Measurements from ENCODE around the gene UCK1. TPM values are rescaled to one million over a fixed set of nuclear protein-coding genes. Genes with fewer than 3 reads are reported as not detected.
A peak's percentile ranks its signal among the peaks of the same experiment; 100 is the strongest.

Gene UCK1
- total and polyA plus RNA-seq, 2 of the 13 experiments (the other 11 are each of a cell fraction or from before 2014, with no cell fraction given) = 11.0 to 24.1 TPM

DNA sequence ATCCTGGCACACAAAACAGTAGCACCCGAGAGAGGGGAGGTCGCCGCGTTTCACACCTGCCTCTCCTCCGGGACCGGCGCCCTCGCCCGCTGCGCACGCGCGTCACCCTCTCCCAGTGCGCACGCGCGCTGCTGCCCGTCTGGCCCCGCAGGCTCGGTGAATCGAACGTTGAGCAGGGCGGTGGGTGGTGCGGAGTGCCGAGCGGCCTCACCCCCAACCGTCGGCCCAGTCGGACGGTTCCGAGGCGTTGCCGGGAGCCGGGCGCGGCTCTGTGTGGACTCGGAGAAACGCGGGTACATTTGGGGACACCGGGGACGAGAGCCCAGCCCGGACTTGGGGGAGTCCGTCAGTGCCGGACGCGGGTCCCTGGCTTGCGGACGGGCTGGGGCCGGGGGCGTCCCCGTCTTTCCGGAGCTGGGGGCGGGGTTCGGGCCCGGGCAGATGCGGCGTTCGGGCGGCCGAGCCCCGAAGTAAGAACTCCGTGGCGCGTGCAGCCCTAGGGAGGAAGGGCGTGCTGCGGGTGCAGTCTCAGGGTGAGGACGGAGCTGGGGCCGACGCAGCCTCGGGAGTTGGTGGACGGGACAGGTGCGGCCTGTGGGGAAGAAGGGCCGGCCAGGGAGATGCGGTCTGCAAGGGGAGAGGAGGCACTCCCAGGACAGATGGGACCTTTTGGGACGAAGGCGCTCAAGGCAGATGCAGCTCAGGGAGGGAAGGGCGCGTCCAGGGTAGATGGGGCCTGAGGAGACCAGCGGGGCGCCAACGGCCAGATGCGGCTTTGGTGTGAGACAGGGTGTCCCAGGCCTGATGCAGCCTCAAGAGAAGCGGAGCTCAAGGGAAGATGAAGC lies 28.1 kb downstream of the UCK1 start, which contains the start of gene POMT1 (continued):
- TF ChIP-seq, protein P1, sequence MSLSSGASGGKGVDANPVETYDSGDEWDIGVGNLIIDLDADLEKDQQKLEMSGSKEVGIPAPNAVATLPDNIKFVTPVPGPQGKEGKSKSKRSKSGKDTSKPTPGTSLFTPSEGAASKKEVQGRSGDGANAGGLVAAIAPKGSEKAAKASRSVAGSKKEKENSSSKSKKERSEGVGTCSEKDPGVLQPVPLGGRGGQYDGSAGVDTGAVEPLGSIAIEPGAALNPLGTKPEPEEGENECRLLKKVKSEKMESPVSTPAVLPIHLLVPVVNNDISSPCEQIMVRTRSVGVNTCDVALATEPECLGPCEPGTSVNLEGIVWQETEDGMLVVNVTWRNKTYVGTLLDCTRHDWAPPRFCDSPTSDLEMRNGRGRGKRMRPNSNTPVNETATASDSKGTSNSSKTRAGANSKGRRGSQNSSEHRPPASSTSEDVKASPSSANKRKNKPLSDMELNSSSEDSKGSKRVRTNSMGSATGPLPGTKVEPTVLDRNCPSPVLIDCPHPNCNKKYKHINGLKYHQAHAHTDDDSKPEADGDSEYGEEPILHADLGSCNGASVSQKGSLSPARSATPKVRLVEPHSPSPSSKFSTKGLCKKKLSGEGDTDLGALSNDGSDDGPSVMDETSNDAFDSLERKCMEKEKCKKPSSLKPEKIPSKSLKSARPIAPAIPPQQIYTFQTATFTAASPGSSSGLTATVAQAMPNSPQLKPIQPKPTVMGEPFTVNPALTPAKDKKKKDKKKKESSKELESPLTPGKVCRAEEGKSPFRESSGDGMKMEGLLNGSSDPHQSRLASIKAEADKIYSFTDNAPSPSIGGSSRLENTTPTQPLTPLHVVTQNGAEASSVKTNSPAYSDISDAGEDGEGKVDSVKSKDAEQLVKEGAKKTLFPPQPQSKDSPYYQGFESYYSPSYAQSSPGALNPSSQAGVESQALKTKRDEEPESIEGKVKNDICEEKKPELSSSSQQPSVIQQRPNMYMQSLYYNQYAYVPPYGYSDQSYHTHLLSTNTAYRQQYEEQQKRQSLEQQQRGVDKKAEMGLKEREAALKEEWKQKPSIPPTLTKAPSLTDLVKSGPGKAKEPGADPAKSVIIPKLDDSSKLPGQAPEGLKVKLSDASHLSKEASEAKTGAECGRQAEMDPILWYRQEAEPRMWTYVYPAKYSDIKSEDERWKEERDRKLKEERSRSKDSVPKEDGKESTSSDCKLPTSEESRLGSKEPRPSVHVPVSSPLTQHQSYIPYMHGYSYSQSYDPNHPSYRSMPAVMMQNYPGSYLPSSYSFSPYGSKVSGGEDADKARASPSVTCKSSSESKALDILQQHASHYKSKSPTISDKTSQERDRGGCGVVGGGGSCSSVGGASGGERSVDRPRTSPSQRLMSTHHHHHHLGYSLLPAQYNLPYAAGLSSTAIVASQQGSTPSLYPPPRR (CRISPR knock-in tag; IDR thresholded peaks at IDR 0.05; ENCODE audit: borderline replicate concordance) = peak; percentile 47; the same call in 1 of the 2 replicates
- TF ChIP-seq NR2F1 (CRISPR knock-in tag; IDR thresholded peaks at IDR 0.05) (no peak), ZNF431 (CRISPR knock-in tag; IDR thresholded peaks at IDR 0.05; ENCODE audit: borderline replicate concordance, low read depth) (no peak), ZC3H4 (CRISPR knock-in tag; IDR thresholded peaks at IDR 0.05; ENCODE audit: borderline replicate concordance) (no peak; the same call in 1 of the 2 replicates), ZC3H13 (CRISPR knock-in tag; IDR thresholded peaks at IDR 0.05) (peak; percentile 78), FOXA1 (IDR thresholded peaks at IDR 0.05) (no peak), FOXA1 (CRISPR knock-in tag; IDR thresholded peaks at IDR 0.05) (peak; percentile 17; the same call in 1 of the 2 replicates), ZNF333 (CRISPR knock-in tag; IDR thresholded peaks at IDR 0.05; ENCODE audit: borderline replicate concordance) (no peak; the same call in 1 of the 2 replicates), ZNF720 (CRISPR knock-in tag; IDR thresholded peaks at IDR 0.05) (no peak), PITX1 (CRISPR knock-in tag; IDR thresholded peaks at IDR 0.05) (no peak), TARDBP (CRISPR knock-in tag; IDR thresholded peaks at IDR 0.05) (peak; percentile 59; the same call in 1 of the 2 replicates), TBX3 (IDR thresholded peaks at IDR 0.05; ENCODE audit: borderline replicate concordance) (peak; percentile 48; the same call in 1 of the 2 replicates), ZNF383 (CRISPR knock-in tag; IDR thresholded peaks at IDR 0.05; ENCODE audit: borderline replicate concordance) (no peak)
- TF ChIP-seq, protein P2, sequence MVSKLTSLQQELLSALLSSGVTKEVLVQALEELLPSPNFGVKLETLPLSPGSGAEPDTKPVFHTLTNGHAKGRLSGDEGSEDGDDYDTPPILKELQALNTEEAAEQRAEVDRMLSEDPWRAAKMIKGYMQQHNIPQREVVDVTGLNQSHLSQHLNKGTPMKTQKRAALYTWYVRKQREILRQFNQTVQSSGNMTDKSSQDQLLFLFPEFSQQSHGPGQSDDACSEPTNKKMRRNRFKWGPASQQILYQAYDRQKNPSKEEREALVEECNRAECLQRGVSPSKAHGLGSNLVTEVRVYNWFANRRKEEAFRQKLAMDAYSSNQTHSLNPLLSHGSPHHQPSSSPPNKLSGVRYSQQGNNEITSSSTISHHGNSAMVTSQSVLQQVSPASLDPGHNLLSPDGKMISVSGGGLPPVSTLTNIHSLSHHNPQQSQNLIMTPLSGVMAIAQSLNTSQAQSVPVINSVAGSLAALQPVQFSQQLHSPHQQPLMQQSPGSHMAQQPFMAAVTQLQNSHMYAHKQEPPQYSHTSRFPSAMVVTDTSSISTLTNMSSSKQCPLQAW (CRISPR knock-in tag; IDR thresholded peaks at IDR 0.05) = peak; percentile 85
- TF ChIP-seq, protein P3, sequence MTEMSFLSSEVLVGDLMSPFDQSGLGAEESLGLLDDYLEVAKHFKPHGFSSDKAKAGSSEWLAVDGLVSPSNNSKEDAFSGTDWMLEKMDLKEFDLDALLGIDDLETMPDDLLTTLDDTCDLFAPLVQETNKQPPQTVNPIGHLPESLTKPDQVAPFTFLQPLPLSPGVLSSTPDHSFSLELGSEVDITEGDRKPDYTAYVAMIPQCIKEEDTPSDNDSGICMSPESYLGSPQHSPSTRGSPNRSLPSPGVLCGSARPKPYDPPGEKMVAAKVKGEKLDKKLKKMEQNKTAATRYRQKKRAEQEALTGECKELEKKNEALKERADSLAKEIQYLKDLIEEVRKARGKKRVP (CRISPR knock-in tag; IDR thresholded peaks at IDR 0.05) = peak in 1 of 2 experiments; percentile 34; a peak in 1 of 4 replicates
- TF ChIP-seq, protein P4, sequence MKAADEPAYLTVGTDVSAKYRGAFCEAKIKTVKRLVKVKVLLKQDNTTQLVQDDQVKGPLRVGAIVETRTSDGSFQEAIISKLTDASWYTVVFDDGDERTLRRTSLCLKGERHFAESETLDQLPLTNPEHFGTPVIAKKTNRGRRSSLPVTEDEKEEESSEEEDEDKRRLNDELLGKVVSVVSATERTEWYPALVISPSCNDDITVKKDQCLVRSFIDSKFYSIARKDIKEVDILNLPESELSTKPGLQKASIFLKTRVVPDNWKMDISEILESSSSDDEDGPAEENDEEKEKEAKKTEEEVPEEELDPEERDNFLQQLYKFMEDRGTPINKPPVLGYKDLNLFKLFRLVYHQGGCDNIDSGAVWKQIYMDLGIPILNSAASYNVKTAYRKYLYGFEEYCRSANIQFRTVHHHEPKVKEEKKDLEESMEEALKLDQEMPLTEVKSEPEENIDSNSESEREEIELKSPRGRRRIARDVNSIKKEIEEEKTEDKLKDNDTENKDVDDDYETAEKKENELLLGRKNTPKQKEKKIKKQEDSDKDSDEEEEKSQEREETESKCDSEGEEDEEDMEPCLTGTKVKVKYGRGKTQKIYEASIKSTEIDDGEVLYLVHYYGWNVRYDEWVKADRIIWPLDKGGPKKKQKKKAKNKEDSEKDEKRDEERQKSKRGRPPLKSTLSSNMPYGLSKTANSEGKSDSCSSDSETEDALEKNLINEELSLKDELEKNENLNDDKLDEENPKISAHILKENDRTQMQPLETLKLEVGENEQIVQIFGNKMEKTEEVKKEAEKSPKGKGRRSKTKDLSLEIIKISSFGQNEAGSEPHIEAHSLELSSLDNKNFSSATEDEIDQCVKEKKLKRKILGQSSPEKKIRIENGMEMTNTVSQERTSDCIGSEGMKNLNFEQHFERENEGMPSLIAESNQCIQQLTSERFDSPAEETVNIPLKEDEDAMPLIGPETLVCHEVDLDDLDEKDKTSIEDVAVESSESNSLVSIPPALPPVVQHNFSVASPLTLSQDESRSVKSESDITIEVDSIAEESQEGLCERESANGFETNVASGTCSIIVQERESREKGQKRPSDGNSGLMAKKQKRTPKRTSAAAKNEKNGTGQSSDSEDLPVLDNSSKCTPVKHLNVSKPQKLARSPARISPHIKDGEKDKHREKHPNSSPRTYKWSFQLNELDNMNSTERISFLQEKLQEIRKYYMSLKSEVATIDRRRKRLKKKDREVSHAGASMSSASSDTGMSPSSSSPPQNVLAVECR (CRISPR knock-in tag; IDR thresholded peaks at IDR 0.05; ENCODE audit: borderline replicate concordance) = peak; percentile 87

Measured in HepG2 (cell line).